Bronchial epithelial cell (primary cell): ENCODE results near the gene ANKDD1B. TPM values are rescaled to one million over a fixed set of nuclear protein-coding genes. Genes with fewer than 3 reads are reported as not detected.
"Not testable (repeated sequence)": the region's sequence is repeated elsewhere in the genome, so short reads cannot be mapped to it uniquely, and the experiment has no call there.

Experiments
- DNase-seq: peaks from one replicate; pipeline ENCODE4 v3.0.0-alpha.2; 2010; ENCODE audit warnings: low read depth
- FAIRE-seq: peaks from 2 replicates; lab custom pipeline; 2011; peaks lifted over from hg19 to GRCh38; lab: Jason Lieb, UNC
- H3K27me3 ChIP-seq: 2 replicates; pipeline ENCODE4 v1.5.1; 2011; ENCODE audit warnings: low read length; ENCODE audit not compliant: control insufficient read depth, insufficient read depth
- H3K36me3 ChIP-seq: 2 replicates; pipeline ENCODE4 v1.5.1; 2011; ENCODE audit warnings: low read length; ENCODE audit not compliant: control insufficient read depth, insufficient read depth
- H3K4me3 ChIP-seq: 2 replicates; pipeline ENCODE4 v1.5.1; 2011; ENCODE audit warnings: mild to moderate bottlenecking, low read depth, low read length, control low read depth
- total RNA-seq: library from RNA; depleted of rRNA; stranded (reverse); fragments of >200 nt; gene quantifications from 2 replicates; pipeline ENCODE4 v1.2.1, GENCODE V29; 2014
- TF ChIP-seq, protein P1 (sequence below): IDR thresholded peaks from 2 replicates; pipeline ENCODE4 v1.5.1; 2011; ENCODE audit warnings: mild to moderate bottlenecking, moderate library complexity, low read length, control low read depth, inconsistent platforms; ENCODE audit not compliant: insufficient read depth, severe bottlenecking

Gene ANKDD1B
- total RNA-seq, 1 donor from 2014 or later, result 1.3 TPM

DNA sequence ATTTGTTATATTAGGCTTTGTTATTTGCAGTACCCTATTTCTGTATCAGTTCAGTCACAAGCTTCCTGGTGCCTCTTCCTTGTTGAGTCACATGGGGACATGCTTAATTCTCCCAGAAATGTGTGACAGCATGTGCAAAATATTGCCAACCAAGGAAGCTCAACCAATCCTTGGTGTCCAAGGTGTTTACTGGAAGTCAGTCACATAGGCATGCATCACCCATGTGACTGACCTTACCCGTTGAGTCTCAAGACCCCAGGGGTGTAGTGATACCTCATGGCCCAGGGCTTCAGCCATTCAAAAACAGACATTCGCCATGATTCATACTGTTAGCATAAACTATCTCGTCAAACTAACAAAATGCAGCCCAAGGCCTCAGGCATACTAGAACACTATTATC is 9.3 kb upstream of the ANKDD1B start:
- no peak overlapping the region for H3K4me3 ChIP-seq
- H3K36me3 ChIP-seq, result no peaks in the 10 kb centered on the region
- DNase-seq, result peak; percentile 91
- TF ChIP-seq, protein P1, sequence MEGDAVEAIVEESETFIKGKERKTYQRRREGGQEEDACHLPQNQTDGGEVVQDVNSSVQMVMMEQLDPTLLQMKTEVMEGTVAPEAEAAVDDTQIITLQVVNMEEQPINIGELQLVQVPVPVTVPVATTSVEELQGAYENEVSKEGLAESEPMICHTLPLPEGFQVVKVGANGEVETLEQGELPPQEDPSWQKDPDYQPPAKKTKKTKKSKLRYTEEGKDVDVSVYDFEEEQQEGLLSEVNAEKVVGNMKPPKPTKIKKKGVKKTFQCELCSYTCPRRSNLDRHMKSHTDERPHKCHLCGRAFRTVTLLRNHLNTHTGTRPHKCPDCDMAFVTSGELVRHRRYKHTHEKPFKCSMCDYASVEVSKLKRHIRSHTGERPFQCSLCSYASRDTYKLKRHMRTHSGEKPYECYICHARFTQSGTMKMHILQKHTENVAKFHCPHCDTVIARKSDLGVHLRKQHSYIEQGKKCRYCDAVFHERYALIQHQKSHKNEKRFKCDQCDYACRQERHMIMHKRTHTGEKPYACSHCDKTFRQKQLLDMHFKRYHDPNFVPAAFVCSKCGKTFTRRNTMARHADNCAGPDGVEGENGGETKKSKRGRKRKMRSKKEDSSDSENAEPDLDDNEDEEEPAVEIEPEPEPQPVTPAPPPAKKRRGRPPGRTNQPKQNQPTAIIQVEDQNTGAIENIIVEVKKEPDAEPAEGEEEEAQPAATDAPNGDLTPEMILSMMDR, result no peak
- FAIRE-seq, result no peak
- no peaks in the 10 kb centered on the region for H3K27me3 ChIP-seq

DNA sequence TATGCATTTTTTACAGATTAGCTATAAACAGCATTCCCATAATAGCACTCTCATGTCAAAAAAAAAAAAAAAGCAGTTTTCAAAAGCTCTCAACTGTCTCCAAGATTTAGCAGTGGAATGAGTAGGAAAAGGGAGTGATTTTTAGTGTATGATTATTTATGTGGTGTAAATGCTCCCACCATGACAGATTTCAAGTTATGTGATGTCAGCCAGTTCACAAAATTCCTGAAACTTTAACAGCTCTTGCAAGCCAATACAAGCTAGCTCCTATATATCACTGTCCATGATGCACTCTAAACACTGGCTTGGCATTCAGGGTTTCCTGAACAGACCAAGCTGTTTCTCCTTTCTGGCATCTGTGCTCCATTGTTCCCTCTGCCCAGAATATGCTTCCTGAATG is 7.9 kb upstream of the ANKDD1B start:
- DNase-seq (peak; percentile 80), FAIRE-seq (peak; percentile 75)
- TF ChIP-seq, protein P1, result no peak
- Histone ChIP-seq H3K27me3 (no peaks in the 10 kb centered on the region), H3K36me3 (no peaks in the 10 kb centered on the region), H3K4me3 (no peak overlapping the region)

DNA sequence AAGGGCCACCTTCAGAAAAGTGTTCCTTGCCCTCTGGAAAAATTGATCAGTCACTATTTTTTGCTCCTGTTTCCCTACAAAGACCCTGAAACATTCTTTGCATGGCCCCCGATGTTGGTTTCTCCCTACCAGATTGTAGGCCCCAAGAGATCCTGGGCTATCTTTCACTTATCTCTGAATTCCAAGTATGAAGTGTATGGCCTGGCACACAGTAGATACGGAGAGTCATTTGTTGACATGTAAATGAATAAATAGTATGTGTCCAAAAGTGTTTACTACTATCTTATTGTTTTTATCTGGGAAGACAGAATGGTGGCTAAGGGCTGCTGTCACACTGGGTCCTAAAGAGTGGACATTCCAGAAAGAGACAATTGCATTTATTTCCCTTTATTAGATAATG is 7.4 kb upstream of the ANKDD1B start:
- FAIRE-seq (no peak), DNase-seq (no peak)
- no peaks in the 10 kb centered on the region for H3K36me3 ChIP-seq
- H3K4me3 ChIP-seq, result no peak overlapping the region
- H3K27me3 ChIP-seq, result no peaks in the 10 kb centered on the region
- TF ChIP-seq, protein P1, result no peak

DNA sequence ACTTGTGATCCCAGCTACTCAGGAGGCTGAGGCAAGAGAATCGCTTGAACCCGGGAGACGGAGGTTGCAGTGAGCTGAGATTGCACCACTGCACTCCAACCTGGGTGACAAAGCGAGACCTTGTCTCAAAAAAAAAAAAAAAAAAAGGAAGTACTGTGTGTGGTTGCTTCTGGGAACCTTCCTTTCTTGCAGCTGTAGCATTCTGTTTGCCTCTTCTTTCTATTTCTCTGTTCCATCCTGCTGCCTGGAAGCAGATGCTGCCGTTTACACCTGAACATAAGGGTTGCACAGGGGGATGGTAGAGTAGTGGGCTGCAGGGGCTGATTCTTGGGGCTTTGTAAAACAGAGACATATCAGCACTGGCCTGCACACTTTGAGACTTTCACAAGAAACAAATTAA is 3.9 kb upstream of the ANKDD1B start:
- not testable (repeated sequence) for FAIRE-seq, H3K27me3 ChIP-seq, H3K4me3 ChIP-seq, H3K36me3 ChIP-seq, DNase-seq

DNA sequence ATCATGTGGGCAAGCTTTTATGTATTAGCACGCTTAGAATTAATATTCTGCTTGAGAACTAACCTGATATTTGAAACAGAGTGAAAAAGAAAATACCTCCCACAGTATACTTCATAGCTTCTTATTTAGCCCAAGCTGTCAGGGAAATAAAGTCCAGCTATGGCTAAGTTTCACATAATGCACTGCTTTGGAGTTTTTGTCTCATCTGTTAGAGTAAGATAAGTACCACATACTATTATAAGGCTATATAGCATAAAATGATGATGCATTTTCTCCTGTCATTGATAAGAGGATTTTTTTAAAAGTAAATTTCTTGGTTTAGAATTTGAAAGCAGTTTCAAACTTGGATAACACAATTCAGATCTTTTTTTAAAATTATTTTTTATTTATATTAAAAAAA is 2.4 kb upstream of the ANKDD1B start:
- TF ChIP-seq, protein P1, result no peak
- no peak for FAIRE-seq
- H3K27me3 ChIP-seq, result no peaks in the 10 kb centered on the region

DNA sequence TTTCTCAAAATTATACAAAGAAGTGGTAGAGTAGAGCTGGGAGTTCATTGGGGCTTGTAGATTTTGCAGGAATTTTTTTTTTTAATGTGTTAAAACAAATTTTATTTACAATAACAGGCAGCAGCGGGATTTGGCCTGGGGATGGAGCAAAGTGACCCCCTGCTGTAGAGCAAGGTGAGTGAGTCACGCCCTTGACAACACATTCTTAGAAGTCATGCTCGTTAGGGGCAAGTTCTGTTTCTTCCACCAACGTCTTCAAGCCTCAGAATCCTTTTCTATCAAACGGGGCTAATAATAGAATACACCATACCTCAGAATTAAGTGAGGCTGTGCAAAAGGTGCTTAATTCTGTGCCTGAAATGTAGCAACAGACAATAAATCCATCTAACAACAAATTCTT is 1.1 kb upstream of the ANKDD1B start:
- no peak for FAIRE-seq
- TF ChIP-seq, protein P1, result no peak
- H3K4me3 ChIP-seq, result no peak overlapping the region
- H3K27me3 ChIP-seq, result no peaks in the 10 kb centered on the region
- no peaks in the 10 kb centered on the region for H3K36me3 ChIP-seq
- peak; percentile 40 for DNase-seq

More for the DNA sequence above, 2.4 kb upstream of the ANKDD1B start:
- Histone ChIP-seq H3K36me3 (no peaks in the 10 kb centered on the region), H3K4me3 (no peak overlapping the region)
- no peak for DNase-seq

DNA sequence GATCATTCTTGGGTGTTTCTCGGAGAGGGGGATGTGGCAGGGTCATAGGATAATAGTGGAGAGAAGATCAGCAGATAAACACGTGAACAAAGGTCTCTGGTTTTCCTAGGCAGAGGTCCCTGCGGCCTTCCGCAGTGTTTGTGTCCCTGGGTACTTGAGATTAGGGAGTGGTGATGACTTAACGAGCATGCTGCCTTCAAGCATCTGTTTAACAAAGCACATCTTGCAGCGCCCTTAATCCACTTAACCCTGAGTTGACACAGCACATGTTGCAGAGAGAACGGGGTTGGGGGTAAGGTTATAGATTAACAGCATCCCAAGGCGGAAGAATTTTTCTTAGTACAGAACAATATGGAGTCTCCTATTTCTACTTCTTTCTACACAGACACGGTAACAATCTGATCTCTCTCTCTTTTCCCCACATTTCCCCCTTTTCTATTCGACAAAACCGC is 368 bp upstream of the ANKDD1B start:
- FAIRE-seq, result peak; percentile 72
- H3K4me3 ChIP-seq, result peak overlapping the region; percentile 46
- not testable (repeated sequence) for DNase-seq, H3K36me3 ChIP-seq, H3K27me3 ChIP-seq
